ENCODE measurements around the gene LEP. TPM values are rescaled to one million over a fixed set of nuclear protein-coding genes. Genes with fewer than 3 reads are reported as not detected.

The LEP gene
- total RNA-seq, 1 experiment from 2014 or later = not detected

- no TSS peak for BruUV-seq (replicated peaks)
- TF ChIP-seq CTCF (IDR thresholded peaks at IDR 0.05; ENCODE audit: unreplicated experiment) = no peak
- H3K4me1 Mint-ChIP-seq (ENCODE audit: insufficient read depth, unreplicated experiment) = peaks cover 16% of the 10 kb centered on the region
- H3K9me3 Mint-ChIP-seq (ENCODE audit: unreplicated experiment) = no peaks in the 10 kb centered on the region
- intact Hi-C loops (cut with micrococcal nuclease) = no loop called here
- ChIA-PET POLR2A (no interaction called here), CTCF (interaction anchor here (0.6 kb wide), 1 partner anchor 559 kb away, joined by 3 read pairs; no protein-coding TSS in a partner anchor)
- H3K36me3 Mint-ChIP-seq (ENCODE audit: insufficient read depth, unreplicated experiment) = peaks cover 9% of the 10 kb centered on the region
- H3K27ac Mint-ChIP-seq (ENCODE audit: low read depth, unreplicated experiment) = no peak overlapping the region
- no peak overlapping the region for H3K4me3 Mint-ChIP-seq (ENCODE audit: unreplicated experiment)
- DNase-seq (ENCODE audit: unreplicated experiment) = no peak
- H3K27me3 Mint-ChIP-seq (ENCODE audit: insufficient read depth, unreplicated experiment) = no peaks in the 10 kb centered on the region
These were observed 27.2 kb downstream of the LEP start for GRCh38 chr7:128268233-128268632.

DNA sequence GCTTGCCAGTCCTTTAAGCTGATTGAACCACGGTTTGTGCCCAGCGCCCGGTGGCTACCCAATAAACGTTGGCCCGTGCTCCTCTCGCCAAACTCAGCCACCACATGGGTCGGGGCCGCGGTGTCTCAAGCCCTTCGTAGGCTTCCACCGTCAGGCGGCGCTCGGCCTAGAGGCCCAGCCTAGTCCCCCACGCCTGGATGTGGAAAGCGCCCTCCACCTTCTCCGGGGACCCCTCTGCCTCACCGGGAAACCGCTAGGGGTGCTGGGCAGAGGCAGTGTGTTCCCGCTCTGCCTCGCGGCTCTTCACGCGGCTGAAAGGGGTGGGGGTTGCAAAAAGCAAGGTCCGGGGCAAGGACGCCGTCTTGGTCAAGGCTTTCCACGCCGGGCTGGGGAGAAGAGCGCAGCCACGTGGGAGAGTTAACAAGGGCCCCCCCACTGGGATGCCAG, 29.8 kb downstream of the LEP start:
- ChIA-PET POLR2A (no interaction called here), CTCF (interaction anchor here (1.6 kb wide), 1 partner anchor 62 kb away, joined by 5 read pairs; no protein-coding TSS in a partner anchor)
- no peak for TF ChIP-seq CTCF (IDR thresholded peaks at IDR 0.05; ENCODE audit: unreplicated experiment)
- intact Hi-C loops (cut with micrococcal nuclease) = no loop called here
- Mint-ChIP-seq H3K27me3 (ENCODE audit: insufficient read depth, unreplicated experiment) (no peaks in the 10 kb centered on the region), H3K36me3 (ENCODE audit: insufficient read depth, unreplicated experiment) (peaks cover 6% of the 10 kb centered on the region), H3K9me3 (ENCODE audit: unreplicated experiment) (no peaks in the 10 kb centered on the region), H3K4me3 (ENCODE audit: unreplicated experiment) (no peak overlapping the region), H3K4me1 (ENCODE audit: insufficient read depth, unreplicated experiment) (peaks cover 16% of the 10 kb centered on the region), H3K27ac (ENCODE audit: low read depth, unreplicated experiment) (no peak overlapping the region)
- no TSS peak for BruUV-seq (replicated peaks)
- no peak for DNase-seq (ENCODE audit: unreplicated experiment)

DNA sequence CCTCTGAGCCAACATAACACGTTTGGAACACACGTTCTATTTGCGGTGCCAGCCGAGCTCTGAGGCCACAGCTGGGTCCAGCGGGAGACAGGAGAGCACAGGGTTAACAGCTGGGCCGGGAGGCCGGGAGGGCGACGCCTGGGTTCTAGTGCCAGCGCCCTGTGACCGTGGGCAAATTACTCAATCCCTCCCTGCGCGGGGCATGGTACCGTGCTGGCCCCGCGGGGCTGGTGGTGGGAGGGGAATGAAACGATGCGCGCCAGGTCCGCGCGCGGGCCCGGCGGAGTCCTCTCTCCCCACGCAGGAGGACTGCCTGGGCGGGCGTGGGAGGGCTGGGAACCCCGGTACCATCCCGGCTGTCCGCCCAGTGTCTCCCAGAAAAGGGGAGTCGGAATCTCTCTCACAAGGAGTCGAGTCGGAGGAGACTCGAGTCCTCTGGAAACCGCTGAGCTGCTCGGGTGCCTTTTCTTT, 30.4 kb downstream of the LEP start:
- ChIA-PET POLR2A (no interaction called here), CTCF (no interaction called here)
- H3K9me3 Mint-ChIP-seq (ENCODE audit: unreplicated experiment) = no peaks in the 10 kb centered on the region
- intact Hi-C loops (cut with micrococcal nuclease) = no loop called here
- peaks cover 6% of the 10 kb centered on the region for H3K36me3 Mint-ChIP-seq (ENCODE audit: insufficient read depth, unreplicated experiment)
- DNase-seq (ENCODE audit: unreplicated experiment) = no peak
- peaks cover 14% of the 10 kb centered on the region for H3K4me1 Mint-ChIP-seq (ENCODE audit: insufficient read depth, unreplicated experiment)
- TF ChIP-seq CTCF (IDR thresholded peaks at IDR 0.05; ENCODE audit: unreplicated experiment) = no peak
- no TSS peak for BruUV-seq (replicated peaks)
- no peak overlapping the region for H3K4me3 Mint-ChIP-seq (ENCODE audit: unreplicated experiment)
- H3K27me3 Mint-ChIP-seq (ENCODE audit: insufficient read depth, unreplicated experiment) = no peaks in the 10 kb centered on the region
- no peak overlapping the region for H3K27ac Mint-ChIP-seq (ENCODE audit: low read depth, unreplicated experiment)

DNA sequence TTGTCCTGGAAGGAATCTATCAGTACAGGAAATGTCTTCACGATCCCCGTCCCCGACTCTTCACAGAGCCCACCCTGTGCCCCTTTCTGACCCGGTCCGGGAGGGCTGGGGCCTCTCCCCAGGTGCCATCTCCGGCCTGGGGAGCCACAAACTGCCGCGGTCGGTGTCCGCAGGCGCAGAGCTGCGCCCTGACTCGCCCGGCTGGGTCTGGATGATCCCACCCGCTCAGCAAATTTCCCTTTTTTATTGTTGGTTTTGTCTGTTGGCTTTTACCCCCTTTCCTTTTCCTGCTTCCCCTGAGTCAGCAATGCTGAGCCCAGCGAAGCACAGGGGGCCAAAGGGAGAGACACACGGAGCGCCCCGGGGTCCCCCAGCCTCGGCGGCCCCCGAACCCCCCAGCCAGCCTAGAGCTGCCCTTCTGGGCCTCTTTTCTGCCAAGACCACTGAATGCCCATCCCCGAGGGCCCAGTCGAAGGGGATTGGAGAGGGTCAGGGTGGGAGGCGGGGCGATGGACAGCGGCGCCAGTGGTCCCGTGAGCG, 30.9 kb downstream of the LEP start:
- TF ChIP-seq CTCF (IDR thresholded peaks at IDR 0.05; ENCODE audit: unreplicated experiment) = no peak
- POLR2A ChIA-PET = no interaction called here
- Mint-ChIP-seq H3K4me3 (ENCODE audit: unreplicated experiment) (no peak overlapping the region), H3K4me1 (ENCODE audit: insufficient read depth, unreplicated experiment) (peaks cover 9% of the 10 kb centered on the region), H3K36me3 (ENCODE audit: insufficient read depth, unreplicated experiment) (peaks cover 6% of the 10 kb centered on the region), H3K27me3 (ENCODE audit: insufficient read depth, unreplicated experiment) (no peaks in the 10 kb centered on the region), H3K9me3 (ENCODE audit: unreplicated experiment) (no peaks in the 10 kb centered on the region), H3K27ac (ENCODE audit: low read depth, unreplicated experiment) (no peak overlapping the region)
- BruUV-seq (replicated peaks) = no TSS peak
- intact Hi-C loops (cut with micrococcal nuclease) = no loop called here
- CTCF ChIA-PET = no interaction called here
- DNase-seq (ENCODE audit: unreplicated experiment) = no peak
